GM21526 (cell line): Measurements from ENCODE around the gene PTX4.

Source experiments
- ATAC-seq: cut with Tn5 transposase; IDR thresholded peaks from one replicate; pipeline ENCODE4 v1.9.1; 2021; ENCODE audit warnings: moderate library complexity; ENCODE audit not compliant: unreplicated experiment, low FRiP score

Gene PTX4

DNA sequence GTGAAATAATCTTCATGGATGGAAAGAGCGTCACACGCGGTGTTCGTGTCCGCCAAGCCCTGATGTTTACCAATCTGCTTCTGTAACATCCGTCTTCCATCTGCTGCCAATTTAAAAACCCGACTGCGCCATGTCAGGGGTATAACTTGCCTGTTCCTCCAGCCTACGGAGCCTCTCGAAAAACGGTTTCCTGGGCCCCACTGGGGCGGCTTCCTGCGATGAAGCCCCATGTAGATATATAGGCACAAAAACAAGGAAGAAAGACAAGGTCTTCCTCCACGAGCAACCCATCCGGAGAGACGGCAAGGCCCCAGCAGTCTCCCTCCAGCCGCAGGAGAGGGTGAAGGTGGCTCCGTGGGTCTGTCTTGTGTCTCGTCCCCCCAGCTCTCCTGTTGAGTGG, at the start of gene PTX4:
Gene PTX4, minus strand, starts transcription at position 326 of the 400 bp plus-strand sequence. Its CDS starts 35 bp downstream, at position 291.
- ATAC-seq = no peak

DNA sequence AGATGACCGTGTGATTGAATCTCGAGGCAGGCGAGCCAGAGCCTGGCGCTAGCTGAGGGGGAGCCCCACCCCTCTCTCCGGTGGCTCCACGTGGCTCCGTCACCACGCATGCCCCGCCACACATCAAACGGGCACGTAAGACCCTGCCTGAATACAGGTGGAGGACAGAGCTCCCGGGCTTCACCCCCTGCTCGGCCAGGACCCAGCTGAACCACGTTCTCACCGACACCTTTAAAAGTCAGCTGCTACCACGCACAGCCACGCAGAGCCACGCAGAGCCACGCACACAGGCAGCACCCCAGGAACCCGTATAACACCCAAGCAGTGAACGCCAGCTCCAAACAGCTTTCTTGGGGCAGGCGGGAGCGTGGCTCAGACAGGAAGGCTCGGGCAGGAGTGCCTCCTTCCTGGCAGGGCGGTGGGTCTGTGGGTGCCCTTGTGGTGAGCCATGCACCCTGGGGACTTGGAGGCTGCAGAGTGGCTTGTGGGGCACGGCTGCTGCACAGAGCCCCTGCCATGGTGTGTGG, 49.1 kb upstream of the PTX4 start:
- ATAC-seq = no peak

DNA sequence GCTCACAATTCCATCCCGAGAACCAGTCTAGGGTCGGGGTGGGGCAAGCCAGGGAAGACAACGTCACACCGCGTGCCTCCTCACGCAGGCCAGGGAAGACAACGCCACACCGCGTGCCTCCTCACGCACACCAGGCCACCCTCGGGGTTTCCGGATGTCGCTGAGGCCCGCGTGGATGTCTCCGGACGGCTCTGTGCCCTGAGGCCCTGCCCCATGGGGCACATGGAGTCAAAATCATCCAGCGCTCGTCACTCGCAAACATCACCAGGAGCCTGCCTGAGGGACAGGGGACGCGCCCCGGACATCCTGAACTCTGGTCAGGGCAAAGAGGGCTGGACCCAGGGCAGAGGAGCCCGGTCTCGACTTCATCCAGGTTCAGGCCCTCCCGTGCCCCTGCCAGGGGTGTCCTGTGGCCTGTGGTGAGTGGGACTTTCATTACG, 48.4 kb upstream of the PTX4 start:
- ATAC-seq = no peak

DNA sequence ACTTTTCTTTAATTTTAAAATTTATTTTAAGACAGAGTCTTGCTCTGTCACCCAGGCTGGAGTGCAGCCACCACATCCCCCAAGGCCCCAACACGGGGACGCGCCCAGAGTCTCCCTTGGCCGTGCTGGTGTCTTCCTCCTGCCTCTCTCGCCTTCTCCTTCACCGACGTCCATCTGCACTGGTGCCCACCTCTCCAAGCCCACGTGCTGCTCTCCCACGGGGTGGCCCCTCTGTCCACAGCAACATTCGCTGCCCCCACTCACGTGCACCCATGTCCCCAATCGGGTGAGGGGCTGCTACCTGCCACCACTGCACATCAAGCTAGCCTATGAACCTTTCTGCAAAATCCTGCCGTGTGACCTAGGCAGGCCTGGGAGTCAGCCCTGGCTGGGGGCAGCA, 47.9 kb upstream of the PTX4 start:
- ATAC-seq = no peak

GRCh38 chr16:1535391-1536291, 46.9 kb upstream of the PTX4 start:
- no peak for ATAC-seq

DNA sequence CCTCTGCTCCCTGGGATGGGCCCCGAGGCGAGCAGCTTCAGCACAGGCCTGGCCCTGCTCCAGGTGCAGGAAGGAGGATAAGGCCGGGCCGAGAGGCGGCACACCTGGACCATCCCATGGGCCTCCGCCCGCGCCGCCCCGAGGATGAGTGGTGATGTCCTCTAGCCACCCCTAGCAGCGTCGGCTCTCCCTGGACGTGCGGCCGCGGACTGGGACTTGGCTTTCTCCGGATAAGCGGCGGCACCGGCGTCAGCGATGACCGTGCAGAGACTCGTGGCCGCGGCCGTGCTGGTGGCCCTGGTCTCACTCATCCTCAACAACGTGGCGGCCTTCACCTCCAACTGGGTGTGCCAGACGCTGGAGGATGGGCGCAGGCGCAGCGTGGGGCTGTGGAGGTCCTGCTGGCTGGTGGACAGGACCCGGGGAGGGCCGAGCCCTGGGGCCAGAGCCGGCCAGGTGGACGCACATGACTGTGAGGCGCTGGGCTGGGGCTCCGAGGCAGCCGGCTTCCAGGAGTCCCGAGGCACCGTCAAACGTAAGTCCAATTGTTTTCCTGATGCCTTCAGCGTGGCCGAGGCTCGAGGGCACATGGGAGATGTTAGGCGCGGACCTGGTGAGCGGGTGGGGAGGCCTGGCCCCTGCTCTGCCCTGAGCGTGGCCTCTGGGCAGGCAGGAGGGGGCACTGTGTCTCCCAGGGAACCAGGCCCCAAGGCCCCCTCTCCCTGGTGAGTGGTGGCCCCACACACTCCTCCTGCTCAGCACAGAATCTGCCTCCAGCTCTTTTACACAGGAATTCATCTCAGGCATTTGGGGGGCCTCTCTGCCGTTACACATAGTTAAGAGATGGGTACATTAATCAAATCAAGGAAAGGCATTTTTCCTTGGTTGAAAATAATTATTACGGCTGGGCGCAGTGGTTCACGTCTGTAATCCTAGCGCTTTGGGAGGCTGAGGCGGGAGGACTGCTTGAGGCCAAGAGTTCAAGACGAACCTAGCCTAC, 45.6 kb upstream of the PTX4 start:
- ATAC-seq = no peak

- no peak for ATAC-seq
These were observed 44.8 kb upstream of the PTX4 start, which contains the start of gene TMEM204 for GRCh38 chr16:1533443-1533951. Gene TMEM204 (plus strand): TSS chr16:1533666. CDS start chr16:1534276, 610 bp downstream.

DNA sequence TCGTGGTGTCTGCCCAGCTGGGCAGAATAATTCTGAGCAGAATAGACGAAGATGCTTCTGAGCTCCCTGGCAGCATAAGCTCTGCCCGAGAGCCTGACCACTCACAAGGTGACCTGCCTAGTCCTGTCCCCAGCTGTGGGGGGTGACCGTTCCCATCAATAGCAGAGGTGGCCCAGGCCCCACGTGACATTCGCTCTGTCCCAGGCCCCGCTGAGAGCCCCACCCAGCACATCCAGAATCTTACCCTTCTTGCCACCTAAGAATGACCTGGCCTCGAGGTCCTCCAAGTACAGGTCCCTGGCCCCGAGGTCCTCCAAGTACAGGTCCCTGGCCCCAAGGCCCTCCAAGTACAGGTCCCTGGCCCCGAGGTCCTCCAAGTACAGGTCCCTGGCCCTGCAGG, 44.0 kb upstream of the PTX4 start:
- ATAC-seq = no peak

DNA sequence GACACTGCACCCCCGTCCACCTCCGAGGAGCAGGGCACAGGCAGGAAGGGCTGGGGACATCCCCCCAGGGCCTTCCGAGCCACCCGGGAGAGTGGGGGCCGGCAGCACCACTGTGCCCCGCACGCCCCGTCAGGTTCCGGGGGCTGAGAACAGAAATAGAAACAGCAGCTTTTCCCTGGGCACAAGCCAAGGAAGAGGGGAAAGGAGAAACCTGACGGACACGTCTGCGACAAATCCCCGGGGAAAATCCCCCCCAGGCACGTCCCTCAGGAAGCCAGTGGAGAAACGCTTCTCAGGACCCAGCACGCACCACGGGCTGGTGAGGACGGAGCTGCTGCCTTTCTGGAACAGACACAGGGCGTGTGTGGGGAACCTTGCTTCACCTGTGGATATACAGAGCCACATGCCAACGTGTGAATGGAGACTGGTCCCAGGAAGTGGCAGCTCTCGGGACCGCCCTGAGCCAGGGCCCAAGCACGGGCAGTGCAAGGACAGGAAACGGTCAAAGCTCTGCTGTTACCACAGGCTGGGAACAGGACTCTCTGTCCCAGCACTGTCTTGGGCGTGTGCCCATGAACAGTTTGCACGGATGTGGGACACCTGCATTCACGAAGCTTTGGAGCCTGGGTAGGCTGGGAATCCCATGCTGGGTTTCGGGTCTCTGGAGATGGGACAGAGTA, 43.5 kb upstream of the PTX4 start:
- ATAC-seq = no peak

GRCh38 chr16:1531638-1531910, 42.8 kb upstream of the PTX4 start:
- ATAC-seq = no peak

GRCh38 chr16:1530883-1531637, 42.3 kb upstream of the PTX4 start:
- ATAC-seq = no peak

DNA sequence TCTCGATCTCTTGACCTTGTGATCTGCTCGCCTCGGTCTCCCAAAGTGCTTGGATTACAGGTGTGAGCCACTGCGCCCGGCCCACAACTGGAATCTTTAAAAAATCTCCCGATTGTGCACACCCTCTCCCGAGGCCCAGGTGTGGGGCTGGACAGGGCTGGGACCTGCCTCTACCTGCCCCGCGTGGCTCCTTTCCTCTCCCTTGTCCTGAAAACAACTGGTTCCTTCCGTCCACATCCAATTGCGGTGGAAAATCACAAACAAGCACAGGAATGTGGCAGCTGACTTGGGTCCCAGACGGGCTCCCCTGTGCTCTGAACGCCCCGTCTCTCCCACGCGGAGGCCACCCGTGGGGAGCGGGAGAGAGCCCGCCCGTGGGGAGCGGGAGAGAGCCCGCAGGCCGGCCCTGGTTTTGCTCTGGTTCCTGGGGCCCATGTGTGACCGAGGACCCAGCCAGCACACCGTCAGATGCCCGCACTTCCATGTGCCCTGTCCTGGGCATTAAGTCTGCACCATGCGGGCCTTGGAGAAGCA, 41.7 kb upstream of the PTX4 start:
- ATAC-seq = no peak

DNA sequence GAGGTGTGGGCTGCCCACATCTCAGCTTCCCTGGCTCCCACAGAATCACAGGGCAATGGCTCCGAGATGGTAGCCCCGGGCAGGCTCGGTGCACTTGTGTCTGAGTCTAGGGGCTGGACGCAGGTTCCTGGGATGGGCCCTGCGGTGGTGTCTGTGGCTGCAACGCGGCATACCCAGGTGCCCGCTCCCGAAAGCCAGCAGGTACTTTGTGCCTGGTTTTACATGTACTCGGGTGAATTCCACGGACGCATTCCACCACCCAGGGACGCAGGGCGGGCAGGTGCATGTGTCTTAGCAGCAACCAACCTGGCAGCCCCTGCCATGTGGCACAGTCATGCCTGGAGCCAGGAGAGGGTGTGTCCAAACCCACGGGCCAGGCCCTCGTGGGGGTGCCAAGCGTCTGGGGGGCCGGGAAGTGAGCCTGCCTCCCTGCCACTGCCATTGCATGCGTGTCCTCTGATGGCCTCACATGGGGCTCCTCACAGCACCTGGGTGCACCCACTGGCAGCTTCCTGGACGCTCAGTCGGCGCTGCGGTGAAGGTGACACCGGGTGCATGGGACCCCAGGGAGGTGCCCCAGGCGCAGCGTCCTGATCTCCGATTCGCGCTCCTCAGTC, 40.3 kb upstream of the PTX4 start:
- no peak for ATAC-seq

DNA sequence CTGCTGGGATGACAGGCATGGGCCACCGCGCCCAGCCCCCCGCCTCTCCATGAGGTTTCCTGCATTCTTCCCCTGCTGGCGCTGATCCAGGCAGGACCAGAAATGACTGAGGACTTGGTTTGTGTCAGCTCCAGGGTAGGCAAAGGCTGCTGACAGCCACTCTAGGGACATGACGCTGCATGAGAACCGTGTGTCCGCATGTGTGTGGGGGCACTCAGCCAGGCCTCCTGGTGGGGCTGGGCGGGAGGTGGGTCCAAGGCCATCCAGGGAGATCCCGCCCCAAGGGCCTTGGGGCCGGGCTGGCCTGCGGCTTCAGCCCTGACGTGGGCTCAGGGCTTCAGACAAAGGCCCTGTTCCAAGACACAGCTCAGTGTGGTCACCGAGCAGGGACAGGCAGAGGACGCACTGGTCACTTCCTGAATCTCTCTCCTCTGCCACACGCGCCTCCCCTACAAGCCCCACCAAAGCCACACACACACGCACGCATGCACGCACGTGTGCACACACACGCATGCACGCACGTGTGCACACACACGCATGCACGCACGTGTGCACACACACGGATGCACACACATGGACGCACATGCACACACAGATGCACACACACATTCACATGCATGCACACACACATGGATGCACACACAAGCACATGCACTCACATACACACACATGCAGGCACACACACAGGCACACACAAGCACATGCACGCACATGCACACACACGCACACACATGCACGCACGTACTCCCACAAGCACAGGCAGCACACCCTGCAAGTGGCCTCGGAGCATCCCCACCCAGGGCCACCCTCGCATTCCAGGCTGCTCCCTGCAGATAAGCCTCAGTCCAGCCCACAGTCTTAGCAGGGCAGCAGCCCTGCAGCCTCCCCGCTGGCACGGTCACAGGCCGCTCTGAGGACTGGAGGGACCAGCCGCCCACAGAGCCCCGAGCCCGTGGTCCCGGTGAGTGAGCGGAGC, 39.4 kb upstream of the PTX4 start:
- ATAC-seq = no peak

DNA sequence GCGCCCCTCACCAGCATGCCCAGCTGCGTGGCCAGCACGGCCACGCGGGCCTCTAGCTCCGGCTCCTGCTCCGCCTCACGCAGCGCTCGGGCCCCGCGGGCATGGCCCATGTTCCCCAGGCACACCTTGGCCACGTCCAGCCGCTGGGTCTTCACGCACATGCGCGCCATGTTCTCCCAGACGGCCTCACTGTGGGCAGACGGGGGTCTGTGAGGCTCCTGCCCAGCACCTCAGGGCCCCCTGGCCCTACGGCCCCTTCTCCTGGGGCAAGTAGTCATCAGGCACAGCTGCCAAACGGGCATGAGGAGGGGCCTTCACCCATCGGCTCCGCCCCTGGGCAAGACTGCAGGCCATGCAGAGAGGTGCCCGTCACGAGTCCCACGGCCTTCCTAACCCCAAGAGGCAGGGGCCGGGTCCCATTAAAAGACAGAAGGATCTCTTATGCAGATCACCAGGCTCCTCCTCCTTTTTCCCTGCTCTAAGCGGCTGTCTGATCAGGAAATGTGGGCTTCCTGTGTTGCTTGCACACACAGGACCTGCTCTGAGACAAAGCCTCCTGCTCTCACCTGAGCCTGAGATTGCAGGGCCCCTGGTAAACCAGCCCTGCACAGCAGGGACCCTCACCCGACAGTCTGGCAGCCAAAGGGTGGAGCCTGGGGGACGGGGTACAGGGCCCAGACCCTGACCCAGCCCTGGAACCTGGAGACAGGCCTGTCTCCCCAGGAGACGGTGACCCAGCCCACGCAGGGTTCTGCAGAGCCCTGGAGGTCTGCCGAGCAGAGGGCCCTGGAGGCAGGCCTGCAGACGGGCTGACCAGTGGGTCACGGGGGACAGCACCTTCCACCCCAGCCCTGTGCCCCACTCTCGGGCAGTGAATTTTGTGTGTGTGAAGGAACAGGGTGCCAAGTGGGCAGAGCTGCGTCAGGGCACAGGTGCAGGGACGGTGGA, 38.1 kb upstream of the PTX4 start:
- ATAC-seq = no peak

DNA sequence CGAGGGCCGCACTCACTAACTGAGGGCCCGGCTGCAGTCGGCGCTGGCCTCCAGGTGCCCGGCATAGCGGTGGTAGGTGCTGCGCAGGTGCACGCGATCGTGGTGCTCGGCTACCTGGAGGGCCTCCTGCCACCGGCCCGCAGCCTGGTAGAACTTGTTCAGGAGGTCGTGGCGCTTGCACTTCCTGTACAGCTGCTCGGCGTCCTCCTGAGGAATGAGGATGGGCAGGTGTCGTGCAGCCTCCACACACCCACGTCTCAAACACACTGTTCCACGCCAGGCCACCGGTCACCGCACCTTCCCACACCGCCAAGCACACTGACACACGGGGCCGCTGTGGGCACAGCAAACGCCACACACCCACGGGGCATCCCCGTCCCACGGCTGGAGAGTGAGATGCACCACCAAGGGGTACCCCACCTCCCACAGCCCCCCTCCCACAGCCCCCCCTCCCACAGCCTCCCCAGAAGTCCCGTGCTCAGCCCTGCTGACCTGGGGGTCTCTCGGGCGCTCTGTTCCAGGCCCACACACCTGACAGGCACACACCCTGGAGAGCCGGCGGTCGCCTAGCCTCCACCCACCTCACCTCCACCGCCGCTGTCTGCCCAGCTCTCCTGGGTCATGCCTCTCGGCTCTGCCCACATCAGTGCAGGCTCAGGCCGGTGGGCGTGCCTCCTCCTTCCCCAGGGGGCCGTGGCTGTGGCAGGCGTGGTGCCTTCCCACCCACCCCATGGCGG, 37.3 kb upstream of the PTX4 start:
- no peak for ATAC-seq
